SK-N-SH (cell line): Measurements from ENCODE around the gene FMO5. TPM values are rescaled to one million over a fixed set of nuclear protein-coding genes. Genes with fewer than 3 reads are reported as not detected.
"Not testable (repeated sequence)": the region's sequence is repeated elsewhere in the genome, so short reads cannot be mapped to it uniquely, and the experiment has no call there.

Experiments used
- CTCF ChIA-PET: fragments of 300-600, 350-600 bp; formaldehyde crosslinking; extraction: SDS; loops from one replicate; lab custom pipeline; 2021; lab: Yijun Ruan, JAX
- POLR2A ChIA-PET: fragments of 350-600 bp; sonication (Branson Sonifier 250); formaldehyde crosslinking; extraction: SDS; loops from one replicate; lab custom pipeline; 2020; ENCODE audit warnings: antibody characterized with exemption, inconsistent platforms; lab: Yijun Ruan, JAX
- DNase-seq: peaks from one replicate; pipeline ENCODE4 v3.0.0; 2012
- H2AFZ ChIP-seq: fragments of 200-600 bp; sonication (generic); 2 replicates; pipeline ENCODE4 v1.8.1; 2016; ENCODE audit warnings: antibody characterized with exemption, mild to moderate bottlenecking, low read depth
- H3F3A ChIP-seq: fragments of 200-600 bp; sonication (generic); replicated peaks from 2 replicates; pipeline ENCODE3; 2016; ENCODE audit warnings: antibody characterized with exemption, mild to moderate bottlenecking; ENCODE audit not compliant: insufficient read depth
- H3K27ac ChIP-seq, 2 experiments: fragments of 200-500 bp in 1 of 2; fragments of 200-600 bp in 1 of 2; sonication (Bioruptor generic) in 1 of 2; sonication (generic), shearing (Covaris generic) in 1 of 2; 2 replicates each; pipeline versions ENCODE4 v1.5.1 to v1.6.1; 2014 to 2016; ENCODE audit warnings: low read depth in 2 of 2, inconsistent platforms in 1 of 2, low read length in 1 of 2, mild to moderate bottlenecking in 1 of 2, mixed read lengths in 1 of 2
- H3K27me3 ChIP-seq: fragments of 200-600 bp; sonication (generic), shearing (Covaris generic); 2 replicates; pipeline ENCODE4 v1.6.1; 2016; ENCODE audit warnings: mixed run types; ENCODE audit not compliant: insufficient read depth
- H3K36me3 ChIP-seq, 2 experiments: fragments of 200-500 bp in 1 of 2; fragments of 200-600 bp in 1 of 2; sonication (Bioruptor generic) in 1 of 2; sonication (generic) in 1 of 2; replicated peaks in 1 of 2; 2 replicates each; pipeline versions ENCODE3 to v1.5.1; 2014 to 2016; ENCODE audit warnings: low read length in 1 of 2, mild to moderate bottlenecking in 1 of 2; ENCODE audit not compliant: insufficient read depth in 2 of 2, control insufficient read depth in 1 of 2
- H3K4me1 ChIP-seq, 2 experiments: fragments of 200-500 bp in 1 of 2; fragments of 200-600 bp in 1 of 2; sonication (Bioruptor generic) in 1 of 2; sonication (generic), shearing (Covaris generic) in 1 of 2; 2 replicates each; pipeline versions ENCODE4 v1.5.1 to v1.6.1; 2014 to 2016; ENCODE audit warnings: low read depth in 1 of 2, low read length in 1 of 2, mixed run types in 1 of 2; ENCODE audit not compliant: insufficient read depth in 2 of 2, control insufficient read depth in 1 of 2
- H3K4me2 ChIP-seq: fragments of 200-600 bp; sonication (generic), shearing (Covaris generic); 2 replicates; pipeline ENCODE4 v1.6.1; 2017; ENCODE audit warnings: mixed run types
- H3K4me3 ChIP-seq, 2 experiments: fragments of 200-500 bp in 1 of 2; fragments of 200-600 bp in 1 of 2; sonication (Bioruptor generic) in 1 of 2; sonication (generic), shearing (Covaris generic) in 1 of 2; 2 replicates each; pipeline versions ENCODE4 v1.5.1 to v1.8.1; 2014 to 2016; ENCODE audit warnings: low read depth in 2 of 2, inconsistent platforms in 1 of 2, low read length in 1 of 2, mild to moderate bottlenecking in 1 of 2, mixed read lengths in 1 of 2, moderate library complexity in 1 of 2
- H3K79me2 ChIP-seq: fragments of 200-600 bp; sonication (generic); 2 replicates; pipeline ENCODE4 v1.8.1; 2017; ENCODE audit warnings: mild to moderate bottlenecking; ENCODE audit not compliant: insufficient read depth
- H3K9ac ChIP-seq: fragments of 200-600 bp; sonication (generic); 2 replicates; pipeline ENCODE4 v1.6.1; 2017; ENCODE audit warnings: mixed run types
- H3K9me2 ChIP-seq: fragments of 200-600 bp; sonication (generic); 2 replicates; pipeline ENCODE4 v1.6.1; 2017; ENCODE audit warnings: mixed run types
- H3K9me3 ChIP-seq: fragments of 200-600 bp; sonication (generic); 2 replicates; pipeline ENCODE4 v1.6.1; 2017; ENCODE audit warnings: mixed run types, mild to moderate bottlenecking, moderate library complexity
- H4K20me1 ChIP-seq: fragments of 200-600 bp; sonication (generic); 2 replicates; pipeline ENCODE4 v1.6.1; 2017; ENCODE audit warnings: mild to moderate bottlenecking, mixed run types; ENCODE audit not compliant: insufficient read depth
- ELF1 ChIP-seq: IDR thresholded peaks from 2 replicates; pipeline ENCODE4 v1.4.0; 2012
- FOSL2 ChIP-seq: IDR thresholded peaks from 2 replicates; pipeline ENCODE4 v1.4.0; 2012; ENCODE audit warnings: low read depth, mild to moderate bottlenecking, moderate library complexity, borderline replicate concordance
- FOXJ3 ChIP-seq: sonication (generic); formaldehyde crosslinking; IDR thresholded peaks from 2 replicates; pipeline ENCODE4 v1.5.1; 2020; ENCODE audit warnings: mild to moderate bottlenecking, missing genetic modification reagents
- GABPA ChIP-seq: IDR thresholded peaks from 2 replicates; pipeline ENCODE4 v1.4.0; 2012; ENCODE audit warnings: low read depth, mild to moderate bottlenecking
- GATA2 ChIP-seq: sonication (generic); formaldehyde crosslinking; IDR thresholded peaks from 2 replicates; pipeline ENCODE4 v1.5.0; 2020; ENCODE audit warnings: mild to moderate bottlenecking, missing genetic modification reagents
- SIN3A ChIP-seq: IDR thresholded peaks from 2 replicates; pipeline ENCODE4 v1.6.1; 2012; ENCODE audit warnings: low read depth, mild to moderate bottlenecking, low read length, moderate library complexity, borderline replicate concordance
- TAF1 ChIP-seq: IDR thresholded peaks from 2 replicates; pipeline ENCODE4 v1.6.1; 2012; ENCODE audit warnings: low read depth, mild to moderate bottlenecking, low read length, moderate library complexity, borderline replicate concordance
- TEAD4 ChIP-seq: IDR thresholded peaks from 2 replicates; pipeline ENCODE4 v1.4.0; 2012; ENCODE audit warnings: mild to moderate bottlenecking, borderline replicate concordance; ENCODE audit not compliant: insufficient read depth
- WGBS: methylation state at CpG from one replicate; pipeline ENCODE4 v1.1.6; 2017; ENCODE audit warnings: low lambda C conversion rate; 5-methylcytosine and 5-hydroxymethylcytosine counted together
- polyA plus RNA-seq, 3 experiments: library from polyadenylated mRNA; depleted of rRNA; stranded (reverse); fragments of >200 nt; gene quantifications; 2 replicates each; pipeline ENCODE4 v1.2.3, GENCODE V29; 2012
- TF ChIP-seq, protein P1 (sequence below): fragments of 200-600 bp; sonication (generic); IDR thresholded peaks from 2 replicates; pipeline ENCODE4 v1.6.1; 2017; ENCODE audit warnings: antibody characterized with exemption, mild to moderate bottlenecking, moderate library complexity

Gene FMO5
- polyA plus RNA-seq, 1 of the 3 experiments (the other 2 are of a cell fraction): 0.30 TPM

DNA sequence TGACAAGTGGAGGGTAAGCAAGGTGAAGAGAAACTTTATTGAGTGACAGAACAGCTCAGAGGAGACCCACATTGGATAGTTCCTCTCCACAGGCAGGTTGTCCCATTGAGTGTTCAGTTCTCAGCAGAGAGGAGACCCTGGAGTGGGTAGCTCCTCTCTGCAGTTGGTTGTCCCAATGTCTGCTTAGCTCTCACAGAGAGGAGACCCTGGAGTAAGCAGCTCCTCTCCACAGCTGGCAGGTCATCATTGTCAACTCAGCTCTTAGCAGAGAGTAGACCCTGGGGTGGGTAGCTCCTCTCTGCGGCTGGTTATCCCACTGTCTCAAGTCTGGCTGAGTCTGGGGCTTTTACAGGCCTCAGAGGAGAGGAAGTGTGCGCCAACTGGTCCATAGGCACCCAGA, 11.3 kb upstream of the FMO5 start:
- no peaks in the 10 kb centered on the region for H3K79me2 ChIP-seq
- no peak overlapping the region for H3K4me2 ChIP-seq
- 40% methylated on average over 2 of the region's 2 CpGs for WGBS
- TF ChIP-seq, protein P1, sequence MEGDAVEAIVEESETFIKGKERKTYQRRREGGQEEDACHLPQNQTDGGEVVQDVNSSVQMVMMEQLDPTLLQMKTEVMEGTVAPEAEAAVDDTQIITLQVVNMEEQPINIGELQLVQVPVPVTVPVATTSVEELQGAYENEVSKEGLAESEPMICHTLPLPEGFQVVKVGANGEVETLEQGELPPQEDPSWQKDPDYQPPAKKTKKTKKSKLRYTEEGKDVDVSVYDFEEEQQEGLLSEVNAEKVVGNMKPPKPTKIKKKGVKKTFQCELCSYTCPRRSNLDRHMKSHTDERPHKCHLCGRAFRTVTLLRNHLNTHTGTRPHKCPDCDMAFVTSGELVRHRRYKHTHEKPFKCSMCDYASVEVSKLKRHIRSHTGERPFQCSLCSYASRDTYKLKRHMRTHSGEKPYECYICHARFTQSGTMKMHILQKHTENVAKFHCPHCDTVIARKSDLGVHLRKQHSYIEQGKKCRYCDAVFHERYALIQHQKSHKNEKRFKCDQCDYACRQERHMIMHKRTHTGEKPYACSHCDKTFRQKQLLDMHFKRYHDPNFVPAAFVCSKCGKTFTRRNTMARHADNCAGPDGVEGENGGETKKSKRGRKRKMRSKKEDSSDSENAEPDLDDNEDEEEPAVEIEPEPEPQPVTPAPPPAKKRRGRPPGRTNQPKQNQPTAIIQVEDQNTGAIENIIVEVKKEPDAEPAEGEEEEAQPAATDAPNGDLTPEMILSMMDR: no peak
- TF ChIP-seq ELF1 (no peak), TAF1 (no peak), TEAD4 (no peak), FOXJ3 (CRISPR knock-in tag) (no peak)
- no peaks in the 10 kb centered on the region for H3K36me3 ChIP-seq
- H4K20me1 ChIP-seq: no peaks in the 10 kb centered on the region
- no peaks in the 10 kb centered on the region for H3K9me2 ChIP-seq
- CTCF ChIA-PET: no interaction called here
- no peak overlapping the region for H3K4me3 ChIP-seq
- POLR2A ChIA-PET: no interaction called here
- H3K27me3 ChIP-seq: no peaks in the 10 kb centered on the region
- DNase-seq: no peak
- H2AFZ ChIP-seq: no peak overlapping the region
- H3K27ac ChIP-seq: no peak overlapping the region
- no peak overlapping the region for H3K9ac ChIP-seq
- H3F3A ChIP-seq: no peaks in the 10 kb centered on the region
- no peaks in the 10 kb centered on the region for H3K4me1 ChIP-seq
- H3K9me3 ChIP-seq: no peaks in the 10 kb centered on the region

DNA sequence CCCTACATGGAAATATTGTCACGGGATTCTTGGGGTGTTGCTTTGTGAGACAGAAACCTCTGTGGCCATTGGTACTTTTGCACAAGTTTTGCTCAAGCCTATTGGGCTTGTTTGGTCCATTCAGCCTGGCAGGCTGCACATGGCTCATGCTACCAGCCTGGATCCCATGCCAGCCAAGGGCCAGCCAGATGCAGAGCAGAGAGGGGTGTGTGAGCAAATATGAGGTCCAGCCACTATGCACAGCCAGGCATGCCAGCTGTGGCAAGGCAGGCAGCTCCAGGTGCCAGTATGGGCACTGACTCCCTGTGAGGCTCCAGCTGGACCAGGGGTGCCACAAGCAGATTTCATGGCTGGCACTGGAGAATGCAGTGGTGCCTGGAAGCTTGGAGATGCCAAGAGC, 10.7 kb upstream of the FMO5 start:
- DNase-seq: no peak
- H3K79me2 ChIP-seq: no peaks in the 10 kb centered on the region
- H3K9me2 ChIP-seq: no peaks in the 10 kb centered on the region
- H3K4me2 ChIP-seq: no peak overlapping the region
- no peaks in the 10 kb centered on the region for H3K9me3 ChIP-seq
- no peak overlapping the region for H2AFZ ChIP-seq
- 14% methylated on average over 1 of the region's 1 CpG for WGBS
- H3K9ac ChIP-seq: no peak overlapping the region
- POLR2A ChIA-PET: no interaction called here
- H3K27ac ChIP-seq: no peak overlapping the region
- no peaks in the 10 kb centered on the region for H3K27me3 ChIP-seq
- no peaks in the 10 kb centered on the region for H3K4me1 ChIP-seq
- H3F3A ChIP-seq: no peaks in the 10 kb centered on the region
- CTCF ChIA-PET: no interaction called here
- TF ChIP-seq SIN3A (no peak), GABPA (no peak), GATA2 (CRISPR knock-in tag) (no peak), FOSL2 (no peak)
- TF ChIP-seq, protein P1: no peak
- H4K20me1 ChIP-seq: no peaks in the 10 kb centered on the region
- no peaks in the 10 kb centered on the region for H3K36me3 ChIP-seq
- no peak overlapping the region for H3K4me3 ChIP-seq

DNA sequence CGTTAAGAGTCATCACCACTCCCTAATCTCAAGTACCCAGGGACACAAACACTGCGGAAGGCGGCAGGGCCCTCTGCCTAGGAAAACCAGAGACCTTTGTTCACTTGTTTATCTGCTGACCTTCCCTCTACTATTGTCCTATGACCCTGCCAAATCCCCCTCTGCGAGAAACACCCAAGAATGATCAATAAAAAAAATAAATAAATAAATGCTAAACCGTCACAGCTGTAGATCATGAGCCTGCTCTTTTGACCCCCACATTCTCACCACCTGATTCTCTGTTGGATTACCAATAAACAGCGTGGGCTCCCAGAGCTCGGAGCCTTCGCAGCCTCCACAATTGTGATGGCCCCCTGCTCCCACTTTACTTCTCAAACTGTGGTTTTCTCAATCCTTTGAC, 8.8 kb upstream of the FMO5 start:
- H3K9me3 ChIP-seq, POLR2A ChIA-PET, H3K36me3 ChIP-seq, H3K9me2 ChIP-seq, H3K9ac ChIP-seq, H3F3A ChIP-seq, H3K4me2 ChIP-seq, H4K20me1 ChIP-seq, H3K79me2 ChIP-seq, H3K27ac ChIP-seq, H3K27me3 ChIP-seq, DNase-seq, H2AFZ ChIP-seq, H3K4me3 ChIP-seq, H3K4me1 ChIP-seq, CTCF ChIA-PET: not testable (repeated sequence)
- 62% methylated on average over 8 of the region's 8 CpGs for WGBS

DNA sequence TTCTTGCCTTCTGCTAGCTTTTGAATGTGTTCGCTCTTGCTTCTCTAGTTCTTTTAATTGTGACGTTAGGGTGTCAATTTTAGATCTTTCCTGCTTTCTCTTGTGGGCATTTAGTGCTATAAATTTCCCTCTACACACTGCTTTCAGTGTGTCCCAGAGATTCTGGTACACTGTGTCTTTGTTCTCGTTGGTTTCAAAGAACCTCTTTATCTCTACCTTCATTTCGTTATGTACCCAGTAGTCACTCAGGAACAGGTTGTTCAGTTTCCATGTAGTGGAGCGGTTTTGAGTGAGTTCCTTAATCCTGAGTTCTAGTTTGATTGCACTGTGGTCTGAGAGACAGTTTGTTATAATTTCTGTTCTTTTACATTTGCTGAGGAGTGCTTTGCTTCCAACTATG, 5.9 kb upstream of the FMO5 start:
- H3K27ac ChIP-seq, H3K27me3 ChIP-seq, H3K36me3 ChIP-seq, H3K9ac ChIP-seq, H3K4me1 ChIP-seq, H3K4me2 ChIP-seq, H3F3A ChIP-seq, DNase-seq, H3K79me2 ChIP-seq, CTCF ChIA-PET, H3K9me2 ChIP-seq, H2AFZ ChIP-seq, H4K20me1 ChIP-seq, H3K9me3 ChIP-seq, H3K4me3 ChIP-seq, POLR2A ChIA-PET: not testable (repeated sequence)
- 30% methylated on average over 5 of the region's 5 CpGs for WGBS
